ENCODE measurements around the gene SMAD6. TPM values are rescaled to one million over a fixed set of nuclear protein-coding genes. Genes with fewer than 3 reads are reported as not detected.
"Not testable (repeated sequence)": the region's sequence is repeated elsewhere in the genome, so short reads cannot be mapped to it uniquely, and the experiment has no call there.

Gene SMAD6
- total RNA-seq, 2 experiments from 2014 or later, result 0.97 to 1.2 TPM

GRCh38 chr15:66679061-66679656 lies 22.9 kb upstream of the SMAD6 start:
- peaks cover 2% of the 10 kb centered on the region for H3K36me3 Mint-ChIP-seq (ENCODE audit: low read depth)
- CTCF ChIA-PET, result no interaction called here
- POLR2A ChIA-PET, result no interaction called here
- peaks cover 15% of the 10 kb centered on the region for H3K4me1 Mint-ChIP-seq (ENCODE audit: low read depth)
- H3K27ac Mint-ChIP-seq, result no peak overlapping the region
- peaks cover 6% of the 10 kb centered on the region for H3K9me3 Mint-ChIP-seq (ENCODE audit: insufficient read depth)
- H3K27me3 Mint-ChIP-seq (ENCODE audit: low read depth), result no peaks in the 10 kb centered on the region
- H3K4me3 Mint-ChIP-seq, result no peak overlapping the region
- ATAC-seq, result no peak
- DNase-seq, result no peak

GRCh38 chr15:66679657-66680108 lies 22.4 kb upstream of the SMAD6 start:
- H3K27ac Mint-ChIP-seq, result no peak overlapping the region
- peaks cover 2% of the 10 kb centered on the region for H3K36me3 Mint-ChIP-seq (ENCODE audit: low read depth)
- peaks cover 10% of the 10 kb centered on the region for H3K4me1 Mint-ChIP-seq (ENCODE audit: low read depth)
- peaks cover 6% of the 10 kb centered on the region for H3K9me3 Mint-ChIP-seq (ENCODE audit: insufficient read depth)
- ATAC-seq, result no peak
- DNase-seq, result no peak
- no peaks in the 10 kb centered on the region for H3K27me3 Mint-ChIP-seq (ENCODE audit: low read depth)
- POLR2A ChIA-PET, result no interaction called here
- H3K4me3 Mint-ChIP-seq, result no peak overlapping the region
- CTCF ChIA-PET, result interaction anchor here (1.1 kb wide), 1 partner anchor 172 kb away, joined by 3 read pairs; no protein-coding TSS in a partner anchor

- peaks cover 6% of the 10 kb centered on the region for H3K9me3 Mint-ChIP-seq (ENCODE audit: insufficient read depth)
- no peak overlapping the region for H3K27ac Mint-ChIP-seq
- ATAC-seq, result no peak
- H3K27me3 Mint-ChIP-seq (ENCODE audit: low read depth), result no peaks in the 10 kb centered on the region
- H3K4me3 Mint-ChIP-seq, result no peak overlapping the region
- POLR2A ChIA-PET, result no interaction called here
- CTCF ChIA-PET, result interaction anchor here (0.7 to 1.1 kb wide), 2 partner anchors 12 to 171 kb away, joined by 3 read pairs; no protein-coding TSS in a partner anchor
- DNase-seq, result no peak
- H3K4me1 Mint-ChIP-seq (ENCODE audit: low read depth), result peaks cover 4% of the 10 kb centered on the region
- H3K36me3 Mint-ChIP-seq (ENCODE audit: low read depth), result peaks cover 2% of the 10 kb centered on the region
These were observed 21.5 kb upstream of the SMAD6 start for GRCh38 chr15:66680502-66680901.

- Mint-ChIP-seq H3K4me1 (ENCODE audit: low read depth) (no peaks in the 10 kb centered on the region), H3K36me3 (ENCODE audit: low read depth) (peaks cover 2% of the 10 kb centered on the region), H3K27me3 (ENCODE audit: low read depth) (no peaks in the 10 kb centered on the region), H3K4me3 (no peak overlapping the region), H3K9me3 (ENCODE audit: insufficient read depth) (peaks cover 6% of the 10 kb centered on the region), H3K27ac (no peak overlapping the region)
- ATAC-seq (no peak), DNase-seq (no peak)
- ChIA-PET CTCF (no interaction called here), POLR2A (no interaction called here)
These were observed 20.6 kb upstream of the SMAD6 start for GRCh38 chr15:66681395-66681794.

- POLR2A ChIA-PET, result no interaction called here
- Mint-ChIP-seq H3K9me3 (ENCODE audit: insufficient read depth) (peaks cover 6% of the 10 kb centered on the region), H3K4me3 (no peak overlapping the region), H3K27me3 (ENCODE audit: low read depth) (no peaks in the 10 kb centered on the region), H3K36me3 (ENCODE audit: low read depth) (peaks cover 2% of the 10 kb centered on the region), H3K4me1 (ENCODE audit: low read depth) (no peaks in the 10 kb centered on the region), H3K27ac (no peak overlapping the region)
- ATAC-seq (no peak), DNase-seq (no peak)
- CTCF ChIA-PET, result no interaction called here
These were observed 19.8 kb upstream of the SMAD6 start for GRCh38 chr15:66682246-66682645.

GRCh38 chr15:66682865-66683264 lies 19.2 kb upstream of the SMAD6 start:
- CTCF ChIA-PET, result interaction anchor here (0.8 kb wide), 1 partner anchor 9 kb away, joined by 3 read pairs; no protein-coding TSS in a partner anchor
- H3K27me3 Mint-ChIP-seq (ENCODE audit: low read depth), result no peaks in the 10 kb centered on the region
- H3K4me1 Mint-ChIP-seq (ENCODE audit: low read depth), result no peaks in the 10 kb centered on the region
- peaks cover 2% of the 10 kb centered on the region for H3K36me3 Mint-ChIP-seq (ENCODE audit: low read depth)
- H3K9me3 Mint-ChIP-seq (ENCODE audit: insufficient read depth), result peaks cover 6% of the 10 kb centered on the region
- ATAC-seq, result no peak
- H3K27ac Mint-ChIP-seq, result no peak overlapping the region
- no peak overlapping the region for H3K4me3 Mint-ChIP-seq
- no peak for DNase-seq
- POLR2A ChIA-PET, result no interaction called here

- Mint-ChIP-seq H3K4me1 (ENCODE audit: low read depth) (no peaks in the 10 kb centered on the region), H3K4me3 (no peak overlapping the region), H3K36me3 (ENCODE audit: low read depth) (peaks cover 2% of the 10 kb centered on the region), H3K9me3 (ENCODE audit: insufficient read depth) (peaks cover 6% of the 10 kb centered on the region), H3K27me3 (ENCODE audit: low read depth) (no peaks in the 10 kb centered on the region), H3K27ac (no peak overlapping the region)
- DNase-seq, result no peak
- POLR2A ChIA-PET, result interaction anchor here (0.9 kb wide), 1 partner anchor 188 kb away, joined by 3 read pairs; no protein-coding TSS in a partner anchor
- CTCF ChIA-PET, result interaction anchor here (1.5 to 1.8 kb wide), 2 partner anchors 13 to 15 kb away, joined by 3 to 6 read pairs; no protein-coding TSS in a partner anchor
- ATAC-seq, result no peak
These were observed 17.8 kb upstream of the SMAD6 start for GRCh38 chr15:66684136-66684681.

GRCh38 chr15:66685638-66686150 lies 16.3 kb upstream of the SMAD6 start:
- DNase-seq, result no peak
- H3K9me3 Mint-ChIP-seq (ENCODE audit: insufficient read depth), result peaks cover 6% of the 10 kb centered on the region
- H3K4me1 Mint-ChIP-seq (ENCODE audit: low read depth), result no peaks in the 10 kb centered on the region
- no peaks in the 10 kb centered on the region for H3K27me3 Mint-ChIP-seq (ENCODE audit: low read depth)
- no peak for ATAC-seq
- H3K36me3 Mint-ChIP-seq (ENCODE audit: low read depth), result peaks cover 2% of the 10 kb centered on the region
- no peak overlapping the region for H3K27ac Mint-ChIP-seq
- CTCF ChIA-PET, result interaction anchor here (0.8 to 1.8 kb wide), 3 partner anchors 10 to 14 kb away, joined by 3 to 6 read pairs (median 4); no protein-coding TSS in a partner anchor
- POLR2A ChIA-PET, result no interaction called here
- no peak overlapping the region for H3K4me3 Mint-ChIP-seq

GRCh38 chr15:66690912-66691311 lies 11.1 kb upstream of the SMAD6 start:
- CTCF ChIA-PET; ATAC-seq; H3K9me3 Mint-ChIP-seq (ENCODE audit: insufficient read depth); H3K27ac Mint-ChIP-seq; H3K36me3 Mint-ChIP-seq (ENCODE audit: low read depth); H3K4me1 Mint-ChIP-seq (ENCODE audit: low read depth); DNase-seq; POLR2A ChIA-PET; H3K27me3 Mint-ChIP-seq (ENCODE audit: low read depth); H3K4me3 Mint-ChIP-seq: not testable (repeated sequence)

- Mint-ChIP-seq H3K4me3 (no peak overlapping the region), H3K36me3 (ENCODE audit: low read depth) (no peaks in the 10 kb centered on the region), H3K9me3 (ENCODE audit: insufficient read depth) (no peaks in the 10 kb centered on the region), H3K27me3 (ENCODE audit: low read depth) (no peaks in the 10 kb centered on the region), H3K27ac (no peak overlapping the region), H3K4me1 (ENCODE audit: low read depth) (peaks cover 8% of the 10 kb centered on the region)
- no peak for ATAC-seq
- POLR2A ChIA-PET, result no interaction called here
- CTCF ChIA-PET, result interaction anchor here (1.3 to 1.4 kb wide), 2 partner anchors 9 to 11 kb away, joined by 3 read pairs; no protein-coding TSS in a partner anchor
- DNase-seq, result no peak
These were observed 10.3 kb upstream of the SMAD6 start for GRCh38 chr15:66691727-66692126.

- Mint-ChIP-seq H3K4me1 (ENCODE audit: low read depth) (peaks cover 8% of the 10 kb centered on the region), H3K27ac (peak overlapping the region; percentile 54), H3K4me3 (no peak overlapping the region), H3K27me3 (ENCODE audit: low read depth) (no peaks in the 10 kb centered on the region), H3K9me3 (ENCODE audit: insufficient read depth) (no peaks in the 10 kb centered on the region), H3K36me3 (ENCODE audit: low read depth) (no peaks in the 10 kb centered on the region)
- ATAC-seq (no peak), DNase-seq (no peak)
- CTCF ChIA-PET, result interaction anchor here (1.3 to 1.4 kb wide), 2 partner anchors 9 to 12 kb away, joined by 3 read pairs; no protein-coding TSS in a partner anchor
- POLR2A ChIA-PET, result no interaction called here
These were observed 9.6 kb upstream of the SMAD6 start for GRCh38 chr15:66692391-66692790.
